Thymus (tissue), 11 donors: ENCODE data around the gene IL22RA2. TPM values are rescaled to one million over a fixed set of nuclear protein-coding genes. Genes with fewer than 3 reads are reported as not detected.
A peak's percentile ranks its signal among the peaks of the same experiment; 100 is the strongest.
"Not testable (repeated sequence)": the region's sequence is repeated elsewhere in the genome, so short reads cannot be mapped to it uniquely, and the experiment has no call there.

Experiments
- DNase-seq, 9 donors: peaks; one replicate each; pipeline ENCODE4 v3.0.0-alpha.2; 2013; ENCODE audit warnings: low spot score in 9 of 9, low read depth in 6 of 9, missing footprints in 1 of 9
- H3K27ac ChIP-seq, 2 donors: one replicate each; pipeline ENCODE4 v1.5.1; 2013; ENCODE audit warnings: control low read depth in 1 of 2, low read depth in 1 of 2, low read length in 1 of 2, mild to moderate bottlenecking in 1 of 2, moderate library complexity in 1 of 2
- H3K27me3 ChIP-seq, 2 donors: one replicate each; pipeline ENCODE4 v1.5.1; 2013; ENCODE audit warnings: low read length in 1 of 2; ENCODE audit not compliant: control insufficient read depth in 2 of 2, insufficient read depth in 1 of 2
- H3K36me3 ChIP-seq, 2 donors: one replicate each; pipeline ENCODE4 v1.5.1; 2013; ENCODE audit warnings: low read length in 1 of 2, mild to moderate bottlenecking in 1 of 2, moderate library complexity in 1 of 2; ENCODE audit not compliant: control insufficient read depth in 2 of 2, insufficient read depth in 2 of 2
- H3K4me1 ChIP-seq, 2 donors: one replicate each; pipeline ENCODE4 v1.5.1; 2013; ENCODE audit warnings: low read length in 2 of 2; ENCODE audit not compliant: control insufficient read depth in 2 of 2, insufficient read depth in 2 of 2
- H3K4me3 ChIP-seq, 2 donors: one replicate each; pipeline ENCODE4 v1.5.1; 2013; ENCODE audit warnings: low read length in 2 of 2, control low read depth in 1 of 2, mild to moderate bottlenecking in 1 of 2
- H3K9me3 ChIP-seq, 2 donors: one replicate each; pipeline ENCODE4 v1.5.1; 2013; ENCODE audit warnings: low read length in 1 of 2, mild to moderate bottlenecking in 1 of 2; ENCODE audit not compliant: control insufficient read depth in 2 of 2, insufficient read depth in 1 of 2
- WGBS: extraction: QIAGEN DNeasy Blood & Tissue Kit; methylation state at CpG from one replicate; pipeline ENCODE4 v1.1.7; 2013; 5-methylcytosine and 5-hydroxymethylcytosine counted together
- polyA plus RNA-seq: library from polyadenylated mRNA; stranded (reverse); fragments of 200-250 nt; gene quantifications from one replicate; pipeline ENCODE4 v1.2.3, GENCODE V29; 2013
- total RNA-seq: library from RNA; stranded (reverse); fragments of 120-200 nt; gene quantifications from one replicate; pipeline ENCODE4 v1.2.4, GENCODE V29; 2013
- donor health status: healthy.

IL22RA2 gene
- total and polyA plus RNA-seq, 2 donors: 0.61 to 0.84 TPM

GRCh38 chr6:137111296-137112066 is 62.0 kb downstream of the IL22RA2 start:
- WGBS: 95% methylated on average over 2 of the region's 2 CpGs
- no peak for DNase-seq

GRCh38 chr6:137107767-137108105 is 65.7 kb downstream of the IL22RA2 start:
- Histone ChIP-seq H3K4me1 (peaks cover 0 to 8% of the 10 kb centered on the region in 2 donors), H3K36me3 (no peaks in the 10 kb centered on the region), H3K27me3 (no peaks in the 10 kb centered on the region), H3K27ac (no peak overlapping the region), H3K9me3 (no peaks in the 10 kb centered on the region), H3K4me3 (no peak overlapping the region)
- 88% methylated on average over 1 of the region's 1 CpG for WGBS
- no peak for DNase-seq

More at GRCh38 chr6:137111296-137112066, 62.0 kb downstream of the IL22RA2 start:
- Histone ChIP-seq H3K27ac (no peak overlapping the region), H3K4me1 (no peaks in the 10 kb centered on the region), H3K36me3 (no peaks in the 10 kb centered on the region), H3K9me3 (no peaks in the 10 kb centered on the region), H3K4me3 (no peak overlapping the region), H3K27me3 (no peaks in the 10 kb centered on the region)

GRCh38 chr6:137107047-137107766 is 66.2 kb downstream of the IL22RA2 start:
- 88% methylated on average over 6 of the region's 6 CpGs for WGBS
- Histone ChIP-seq H3K27ac (peak overlapping the region in 1 of 2 donors; percentile 65), H3K4me1 (peaks cover 0 to 11% of the 10 kb centered on the region in 2 donors)
- H3K27me3 ChIP-seq, H3K4me3 ChIP-seq, H3K36me3 ChIP-seq, H3K9me3 ChIP-seq, DNase-seq: not testable (repeated sequence)

DNA sequence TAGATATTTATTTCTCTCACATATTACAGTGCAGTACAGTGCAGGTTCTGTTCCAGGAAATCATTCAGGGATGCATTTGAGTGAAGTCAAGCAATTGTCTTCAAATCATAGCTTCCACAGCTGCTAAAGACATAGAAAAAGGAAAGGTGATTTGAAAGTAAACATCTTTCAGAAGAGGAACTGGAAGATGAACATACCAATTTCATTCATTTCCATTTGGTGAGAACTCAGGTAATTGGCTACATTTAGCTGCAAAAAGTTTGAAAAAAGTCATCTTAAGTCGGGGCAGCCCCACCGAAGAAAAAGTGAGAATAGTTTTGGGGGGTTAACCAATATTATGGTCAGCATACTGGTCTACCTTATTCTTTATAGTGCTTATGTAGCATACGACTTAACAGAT is 67.3 kb downstream of the IL22RA2 start:
- Histone ChIP-seq H3K27me3 (no peaks in the 10 kb centered on the region), H3K4me3 (no peak overlapping the region), H3K4me1 (peaks cover 0 to 11% of the 10 kb centered on the region in 2 donors), H3K36me3 (no peaks in the 10 kb centered on the region), H3K9me3 (no peaks in the 10 kb centered on the region), H3K27ac (peak overlapping the region in 1 of 2 donors; percentile 48)
- DNase-seq: no peak
- 91% methylated on average over 3 of the region's 3 CpGs for WGBS

- peaks cover 0 to 12% of the 10 kb centered on the region in 2 donors for H3K4me1 ChIP-seq
- peak in 1 of 9 donors; percentile 28 for DNase-seq
- H3K9me3 ChIP-seq: no peaks in the 10 kb centered on the region
- H3K27me3 ChIP-seq: no peaks in the 10 kb centered on the region
- 84% methylated on average over 4 of the region's 4 CpGs for WGBS
- no peak overlapping the region for H3K4me3 ChIP-seq
- peak overlapping the region; percentile 32 to 82 for H3K27ac ChIP-seq
- H3K36me3 ChIP-seq: no peaks in the 10 kb centered on the region
These were observed 68.1 kb downstream of the IL22RA2 start for GRCh38 chr6:137105375-137105774.

- no peaks in the 10 kb centered on the region for H3K27me3 ChIP-seq
- no peaks in the 10 kb centered on the region for H3K9me3 ChIP-seq
- WGBS: 92% methylated on average over 3 of the region's 3 CpGs
- H3K4me3 ChIP-seq: no peak overlapping the region
- no peaks in the 10 kb centered on the region for H3K36me3 ChIP-seq
- DNase-seq: no peak
- H3K4me1 ChIP-seq: peaks cover 0 to 16% of the 10 kb centered on the region in 2 donors
- H3K27ac ChIP-seq: peak overlapping the region; percentile 32 to 82
These were observed 68.5 kb downstream of the IL22RA2 start for GRCh38 chr6:137104926-137105325.

DNA sequence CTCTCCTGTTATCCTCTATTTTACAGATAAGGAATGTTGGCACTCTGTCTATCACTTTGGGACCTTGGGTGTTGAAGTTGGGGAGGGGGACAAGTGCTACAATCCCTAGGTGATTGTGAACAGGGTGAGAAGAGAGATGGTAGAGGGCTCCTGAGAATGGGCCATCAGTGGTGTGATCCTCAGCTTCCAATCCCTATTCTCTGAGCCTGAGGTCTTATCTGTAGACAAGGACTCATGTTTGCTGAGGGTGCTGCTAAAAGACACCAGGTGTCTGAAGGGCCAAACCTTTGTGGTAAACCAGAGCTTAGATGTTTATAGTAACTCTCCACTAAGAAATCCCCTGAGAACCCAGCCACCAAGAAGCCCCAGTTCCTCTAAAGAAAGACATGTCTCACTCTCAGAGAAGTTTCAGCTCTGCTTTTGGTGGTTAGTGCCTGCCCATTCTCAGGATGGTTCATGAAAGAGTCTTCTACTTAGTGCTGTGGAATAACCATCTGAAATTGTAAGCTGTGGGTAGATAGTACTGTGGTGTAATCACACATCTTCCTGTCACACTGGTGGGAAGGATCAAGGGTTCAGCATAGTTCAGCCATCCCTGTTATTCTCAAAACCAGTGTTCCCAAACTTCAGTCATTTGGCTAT is 70.5 kb downstream of the IL22RA2 start:
- no peaks in the 10 kb centered on the region for H3K27me3 ChIP-seq
- peak overlapping the region in 1 of 2 donors; percentile 52 for H3K27ac ChIP-seq
- no peaks in the 10 kb centered on the region for H3K36me3 ChIP-seq
- DNase-seq: peak in 1 of 9 donors; percentile 45
- no peaks in the 10 kb centered on the region for H3K9me3 ChIP-seq
- H3K4me3 ChIP-seq: no peak overlapping the region
- H3K4me1 ChIP-seq: peaks cover 0 to 18% of the 10 kb centered on the region in 2 donors

DNA sequence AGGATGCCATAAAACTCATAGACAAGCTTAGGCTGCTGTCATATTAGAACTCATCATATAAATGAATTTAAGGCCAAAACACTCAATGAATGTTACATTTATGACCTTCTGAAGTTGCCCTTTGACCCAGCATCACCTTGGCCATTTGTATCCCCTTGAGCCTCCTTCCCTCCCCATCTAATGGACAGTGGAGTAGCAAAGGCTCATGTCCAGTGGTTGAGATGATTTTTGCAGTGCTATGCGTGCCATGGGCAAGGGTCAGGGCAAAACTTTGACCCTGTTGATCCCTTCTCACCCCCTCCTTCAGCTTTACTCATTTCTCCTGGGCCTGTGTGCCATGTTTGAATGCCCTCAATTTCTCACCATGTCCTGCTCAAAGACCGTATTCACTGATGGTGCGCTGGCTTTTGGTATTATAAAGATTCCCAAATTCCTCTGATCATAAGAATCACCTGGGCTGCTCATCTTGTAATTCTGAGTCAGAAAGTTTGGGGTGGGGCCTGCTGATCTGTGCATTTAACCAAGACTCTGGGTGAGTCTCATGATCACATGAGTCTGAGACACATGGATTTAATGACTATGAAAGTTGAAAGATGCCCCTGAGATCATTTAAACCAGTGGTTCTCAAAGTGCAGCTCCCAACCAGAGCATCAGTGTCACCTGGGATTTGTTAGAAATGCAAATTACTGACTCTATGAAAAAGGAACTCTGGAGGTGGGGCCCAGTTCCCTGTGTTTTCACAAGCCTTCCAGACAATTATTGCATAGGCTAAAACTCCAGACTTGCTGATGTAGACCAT is 71.2 kb downstream of the IL22RA2 start:
- Histone ChIP-seq H3K4me1 (peaks cover 0 to 18% of the 10 kb centered on the region in 2 donors), H3K9me3 (no peaks in the 10 kb centered on the region), H3K27me3 (no peaks in the 10 kb centered on the region), H3K36me3 (no peaks in the 10 kb centered on the region), H3K4me3 (no peak overlapping the region), H3K27ac (peak overlapping the region in 1 of 2 donors; percentile 52)
- 97% methylated on average over 3 of the region's 3 CpGs for WGBS
- no peak for DNase-seq
